ENCODE data around the gene PLA2G3. TPM values are rescaled to one million over a fixed set of nuclear protein-coding genes. Genes with fewer than 3 reads are reported as not detected.

The PLA2G3 gene
- total RNA-seq, 2 donors from 2014 or later = not detected

- TF ChIP-seq, protein P1, sequence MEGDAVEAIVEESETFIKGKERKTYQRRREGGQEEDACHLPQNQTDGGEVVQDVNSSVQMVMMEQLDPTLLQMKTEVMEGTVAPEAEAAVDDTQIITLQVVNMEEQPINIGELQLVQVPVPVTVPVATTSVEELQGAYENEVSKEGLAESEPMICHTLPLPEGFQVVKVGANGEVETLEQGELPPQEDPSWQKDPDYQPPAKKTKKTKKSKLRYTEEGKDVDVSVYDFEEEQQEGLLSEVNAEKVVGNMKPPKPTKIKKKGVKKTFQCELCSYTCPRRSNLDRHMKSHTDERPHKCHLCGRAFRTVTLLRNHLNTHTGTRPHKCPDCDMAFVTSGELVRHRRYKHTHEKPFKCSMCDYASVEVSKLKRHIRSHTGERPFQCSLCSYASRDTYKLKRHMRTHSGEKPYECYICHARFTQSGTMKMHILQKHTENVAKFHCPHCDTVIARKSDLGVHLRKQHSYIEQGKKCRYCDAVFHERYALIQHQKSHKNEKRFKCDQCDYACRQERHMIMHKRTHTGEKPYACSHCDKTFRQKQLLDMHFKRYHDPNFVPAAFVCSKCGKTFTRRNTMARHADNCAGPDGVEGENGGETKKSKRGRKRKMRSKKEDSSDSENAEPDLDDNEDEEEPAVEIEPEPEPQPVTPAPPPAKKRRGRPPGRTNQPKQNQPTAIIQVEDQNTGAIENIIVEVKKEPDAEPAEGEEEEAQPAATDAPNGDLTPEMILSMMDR (IDR thresholded peaks at IDR 0.05) = no peak
- Histone ChIP-seq H3K4me1 (peaks cover 0 to 22% of the 10 kb centered on the region in 2 donors), H3K27me3 (no peaks in the 10 kb centered on the region), H3K4me3 (no peak overlapping the region), H3K9me3 (no peaks in the 10 kb centered on the region), H3K36me3 (no peaks in the 10 kb centered on the region), H3K27ac (no peak overlapping the region)
- DNase-seq (ENCODE audit: low spot score) = no peak
Measured at GRCh38 chr22:31153357-31153756, 13.0 kb upstream of the PLA2G3 start.

DNA sequence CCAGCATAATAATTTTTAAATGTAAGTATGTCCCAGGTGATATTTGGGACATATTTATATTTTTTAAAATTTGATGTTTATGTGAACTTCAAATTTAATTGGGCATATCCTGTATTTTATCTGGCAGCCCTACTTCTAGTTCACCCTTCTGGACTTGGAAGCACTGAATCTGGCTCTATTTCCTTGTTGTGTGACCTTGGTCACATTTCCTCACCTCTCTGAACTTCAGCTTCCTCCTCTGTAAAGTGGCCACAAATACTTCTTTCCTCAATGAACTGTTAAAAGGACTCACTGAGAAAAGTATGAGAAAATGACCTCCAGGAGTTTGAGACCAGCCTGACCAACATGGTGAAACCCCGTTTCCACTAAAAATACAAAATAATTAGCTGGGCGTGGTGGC, 11.6 kb upstream of the PLA2G3 start:
- TF ChIP-seq, protein P1 (IDR thresholded peaks at IDR 0.05) = no peak
- Histone ChIP-seq H3K27ac (no peak overlapping the region), H3K27me3 (no peaks in the 10 kb centered on the region), H3K9me3 (no peaks in the 10 kb centered on the region), H3K4me3 (no peak overlapping the region), H3K36me3 (no peaks in the 10 kb centered on the region), H3K4me1 (peaks cover 0 to 24% of the 10 kb centered on the region in 2 donors)
- no peak for DNase-seq (ENCODE audit: low spot score)

DNA sequence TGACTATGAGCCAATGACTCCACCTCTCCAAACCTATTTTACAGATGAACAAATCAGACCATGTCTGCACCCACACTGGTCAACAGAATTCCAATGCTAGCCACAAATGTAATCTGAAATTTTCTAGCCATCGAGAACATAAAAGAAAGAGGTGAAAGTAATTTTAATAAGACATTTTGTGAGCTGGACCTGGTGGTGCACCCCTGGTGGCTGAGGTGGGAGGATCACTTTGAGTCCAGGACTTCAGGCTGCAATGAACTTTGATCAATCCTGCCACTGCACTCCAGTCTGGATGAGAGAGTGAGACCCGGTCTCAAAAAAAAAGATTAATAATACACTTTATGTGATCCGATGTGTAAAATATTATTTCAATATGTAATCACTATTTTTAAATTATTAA, 10.3 kb upstream of the PLA2G3 start:
- no peaks in the 10 kb centered on the region for H3K27me3 ChIP-seq
- H3K4me3 ChIP-seq = no peak overlapping the region
- TF ChIP-seq, protein P1 (IDR thresholded peaks at IDR 0.05) = no peak
- H3K4me1 ChIP-seq = peaks cover 0 to 21% of the 10 kb centered on the region in 2 donors
- H3K9me3 ChIP-seq = no peaks in the 10 kb centered on the region
- DNase-seq (ENCODE audit: low spot score) = no peak
- no peak overlapping the region for H3K27ac ChIP-seq
- no peaks in the 10 kb centered on the region for H3K36me3 ChIP-seq

- Histone ChIP-seq H3K4me1 (peaks cover 0 to 11% of the 10 kb centered on the region in 2 donors), H3K4me3 (no peak overlapping the region), H3K36me3 (no peaks in the 10 kb centered on the region), H3K27me3 (no peaks in the 10 kb centered on the region), H3K9me3 (no peaks in the 10 kb centered on the region), H3K27ac (peak overlapping the region; percentile 69 to 70)
- peak; percentile 86 for DNase-seq (ENCODE audit: low spot score)
- TF ChIP-seq, protein P1 (IDR thresholded peaks at IDR 0.05) = peak; percentile 89 to 94
Measured at GRCh38 chr22:31148953-31149627, 8.8 kb upstream of the PLA2G3 start.

DNA sequence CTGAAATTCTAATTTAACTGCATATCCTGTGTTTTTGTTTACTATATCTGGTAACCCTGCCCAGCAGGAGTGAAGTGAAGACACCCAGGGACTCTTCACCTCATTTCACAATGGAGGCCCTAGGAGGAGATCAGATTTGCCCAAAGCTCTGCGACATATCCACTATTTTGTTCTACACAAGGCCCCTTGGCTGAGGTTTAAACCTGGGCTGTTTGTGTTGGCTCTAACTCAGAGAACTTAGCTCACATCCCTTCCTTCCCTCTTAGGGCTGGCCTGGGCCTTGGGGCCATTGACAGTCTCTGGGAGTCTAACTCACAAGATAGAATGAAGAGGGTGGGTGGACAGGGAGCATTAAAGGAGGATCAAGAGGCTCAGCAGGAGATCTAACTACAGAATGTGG, 8.2 kb upstream of the PLA2G3 start:
- Histone ChIP-seq H3K27me3 (no peaks in the 10 kb centered on the region), H3K4me3 (no peak overlapping the region), H3K36me3 (no peaks in the 10 kb centered on the region), H3K9me3 (no peaks in the 10 kb centered on the region), H3K27ac (peak overlapping the region; percentile 69 to 70), H3K4me1 (peaks cover 0 to 14% of the 10 kb centered on the region in 2 donors)
- TF ChIP-seq, protein P1 (IDR thresholded peaks at IDR 0.05) = no peak
- DNase-seq (ENCODE audit: low spot score) = no peak

GRCh38 chr22:31144223-31144622, 3.9 kb upstream of the PLA2G3 start:
- TF ChIP-seq, protein P1 (IDR thresholded peaks at IDR 0.05) = no peak
- Histone ChIP-seq H3K9me3 (no peaks in the 10 kb centered on the region), H3K4me3 (no peak overlapping the region), H3K36me3 (no peaks in the 10 kb centered on the region), H3K4me1 (peaks cover 0 to 22% of the 10 kb centered on the region in 2 donors), H3K27me3 (no peaks in the 10 kb centered on the region), H3K27ac (no peak overlapping the region)
- no peak for DNase-seq (ENCODE audit: low spot score)
